ENCODE measurements around the gene LRRC47.

LRRC47 gene

GRCh38 chr1:3785456-3786157, 10.7 kb downstream of the LRRC47 start:
- ATAC-seq, result no peak

- no peak for ATAC-seq
Observed at GRCh38 chr1:3785045-3785444, 11.3 kb downstream of the LRRC47 start.

GRCh38 chr1:3783651-3784474, 12.4 kb downstream of the LRRC47 start:
- ATAC-seq, result no peak

- no peak for ATAC-seq
Observed at GRCh38 chr1:3780901-3781300, 15.4 kb downstream of the LRRC47 start.

GRCh38 chr1:3779912-3780416, 16.3 kb downstream of the LRRC47 start:
- ATAC-seq, result no peak

- ATAC-seq, result no peak
Observed at GRCh38 chr1:3779265-3779911, 16.9 kb downstream of the LRRC47 start.

- no peak for ATAC-seq
Observed at GRCh38 chr1:3778590-3779264, 17.6 kb downstream of the LRRC47 start.

GRCh38 chr1:3777647-3778589, 18.4 kb downstream of the LRRC47 start:
- ATAC-seq, result no peak

GRCh38 chr1:3777078-3777547, 19.2 kb downstream of the LRRC47 start:
- no peak for ATAC-seq

- ATAC-seq, result no peak
Observed at GRCh38 chr1:3776231-3776961, 19.9 kb downstream of the LRRC47 start.

GRCh38 chr1:3775490-3776230, 20.6 kb downstream of the LRRC47 start:
- ATAC-seq, result peak; percentile 46 to 47

GRCh38 chr1:3774946-3775489, 21.3 kb downstream of the LRRC47 start:
- ATAC-seq, result no peak

GRCh38 chr1:3774276-3774945, 21.9 kb downstream of the LRRC47 start:
- ATAC-seq, result no peak

- ATAC-seq, result no peak
Observed at GRCh38 chr1:3773572-3774275, 22.6 kb downstream of the LRRC47 start.

GRCh38 chr1:3772715-3773571, 23.4 kb downstream of the LRRC47 start, which contains the start of gene SMIM1:
Gene SMIM1, plus strand, starts transcription at chr1:3772749. Its CDS starts 2,625 bp downstream, at chr1:3775374.
- no peak for ATAC-seq

GRCh38 chr1:3772027-3772714, 24.1 kb downstream of the LRRC47 start:
- ATAC-seq, result peak; percentile 75 to 81
